HG03066 (cell line): ENCODE data around the gene ACTR3C.
A peak's percentile ranks its signal among the peaks of the same experiment; 100 is the strongest.

Experiments
- ATAC-seq: cut with Tn5 transposase; IDR thresholded peaks from one replicate; pipeline ENCODE4 v1.9.1; 2021; ENCODE audit warnings: low read depth; ENCODE audit not compliant: unreplicated experiment

Gene ACTR3C

GRCh38 chr7:150322833-150323681 lies at the start of gene ACTR3C, which contains the start of gene LRRC61:
ACTR3C (minus strand) TSS chr7:150323545; CDS start chr7:150295296, 28,249 bp downstream.
LRRC61 (plus strand) TSS chr7:150323355; CDS start chr7:150336862, 13,507 bp downstream.
- ATAC-seq = peak; percentile 67

- no peak for ATAC-seq
Observed at GRCh38 chr7:150372271-150373048, 49.1 kb upstream of the ACTR3C start.

GRCh38 chr7:150371996-150372270 lies 48.6 kb upstream of the ACTR3C start:
- ATAC-seq = no peak

- ATAC-seq = no peak
Observed at GRCh38 chr7:150371131-150371995, 48.0 kb upstream of the ACTR3C start.

- ATAC-seq = no peak
Observed at GRCh38 chr7:150370612-150371071, 47.3 kb upstream of the ACTR3C start.

- ATAC-seq = no peak
Observed at GRCh38 chr7:150369748-150370501, 46.6 kb upstream of the ACTR3C start.

GRCh38 chr7:150368884-150369747 lies 45.8 kb upstream of the ACTR3C start:
- peak; percentile 51 for ATAC-seq

GRCh38 chr7:150368096-150368883 lies 44.9 kb upstream of the ACTR3C start, which contains the start of gene REPIN1:
REPIN1 (plus strand) TSS chr7:150368822; CDS start chr7:150369712, 890 bp downstream.
- peak; percentile 39 for ATAC-seq

GRCh38 chr7:150367677-150368095 lies 44.3 kb upstream of the ACTR3C start:
- ATAC-seq = no peak

- no peak for ATAC-seq
Observed at GRCh38 chr7:150365673-150366398, 42.5 kb upstream of the ACTR3C start.

GRCh38 chr7:150365194-150365593 lies 41.8 kb upstream of the ACTR3C start:
- no peak for ATAC-seq

- ATAC-seq = peak; percentile 37
Observed at GRCh38 chr7:150363872-150364271, 40.5 kb upstream of the ACTR3C start.

- ATAC-seq = no peak
Observed at GRCh38 chr7:150363370-150363769, 40.0 kb upstream of the ACTR3C start.

GRCh38 chr7:150361807-150362621 lies 38.7 kb upstream of the ACTR3C start:
- ATAC-seq = no peak

- no peak for ATAC-seq
Observed at GRCh38 chr7:150361402-150361801, 38.1 kb upstream of the ACTR3C start.

- no peak for ATAC-seq
Observed at GRCh38 chr7:150360363-150361058, 37.2 kb upstream of the ACTR3C start.
